GM21528 (cell line): ENCODE data around the gene TRMU.
"Not testable (repeated sequence)": the region's sequence is repeated elsewhere in the genome, so short reads cannot be mapped to it uniquely, and the experiment has no call there.

Source experiments
- ATAC-seq: cut with Tn5 transposase; IDR thresholded peaks from one replicate; pipeline ENCODE4 v1.9.1; 2021; ENCODE audit warnings: mild to moderate bottlenecking, moderate library complexity; ENCODE audit not compliant: unreplicated experiment, low FRiP score

Gene TRMU

GRCh38 chr22:46299101-46299500, 36.4 kb upstream of the TRMU start:
- ATAC-seq, result no peak

GRCh38 chr22:46300491-46300890, 35.0 kb upstream of the TRMU start:
- no peak for ATAC-seq

- ATAC-seq, result no peak
Measured at GRCh38 chr22:46303347-46303965, 32.1 kb upstream of the TRMU start.

- no peak for ATAC-seq
Measured at GRCh38 chr22:46308283-46308988, 27.1 kb upstream of the TRMU start.

GRCh38 chr22:46309526-46310085, 25.9 kb upstream of the TRMU start:
- no peak for ATAC-seq

- no peak for ATAC-seq
Measured at GRCh38 chr22:46312056-46312455, 23.5 kb upstream of the TRMU start.

- not testable (repeated sequence) for ATAC-seq
Measured at GRCh38 chr22:46312848-46313247, 22.7 kb upstream of the TRMU start.

GRCh38 chr22:46315976-46316375, 19.5 kb upstream of the TRMU start:
- no peak for ATAC-seq

GRCh38 chr22:46317646-46318045, 17.9 kb upstream of the TRMU start:
- ATAC-seq, result no peak

GRCh38 chr22:46318576-46318975, 16.9 kb upstream of the TRMU start:
- ATAC-seq, result no peak

- no peak for ATAC-seq
Measured at GRCh38 chr22:46319319-46319718, 16.2 kb upstream of the TRMU start.

GRCh38 chr22:46320166-46320710, 15.3 kb upstream of the TRMU start:
- ATAC-seq, result no peak

GRCh38 chr22:46320716-46321386, 14.7 kb upstream of the TRMU start:
- no peak for ATAC-seq

GRCh38 chr22:46322711-46323110, 12.8 kb upstream of the TRMU start:
- no peak for ATAC-seq

- ATAC-seq, result no peak
Measured at GRCh38 chr22:46323162-46323561, 12.4 kb upstream of the TRMU start.

- ATAC-seq, result no peak
Measured at GRCh38 chr22:46326066-46326680, 9.3 kb upstream of the TRMU start.

- no peak for ATAC-seq
Measured at GRCh38 chr22:46327691-46328465, 7.6 kb upstream of the TRMU start.

GRCh38 chr22:46328797-46329196, 6.7 kb upstream of the TRMU start:
- ATAC-seq, result no peak

GRCh38 chr22:46329616-46330015, 5.9 kb upstream of the TRMU start:
- ATAC-seq, result no peak

- no peak for ATAC-seq
Measured at GRCh38 chr22:46330426-46330825, 5.1 kb upstream of the TRMU start.
